ENCODE measurements around the gene NOSIP.

Gene NOSIP

DNA sequence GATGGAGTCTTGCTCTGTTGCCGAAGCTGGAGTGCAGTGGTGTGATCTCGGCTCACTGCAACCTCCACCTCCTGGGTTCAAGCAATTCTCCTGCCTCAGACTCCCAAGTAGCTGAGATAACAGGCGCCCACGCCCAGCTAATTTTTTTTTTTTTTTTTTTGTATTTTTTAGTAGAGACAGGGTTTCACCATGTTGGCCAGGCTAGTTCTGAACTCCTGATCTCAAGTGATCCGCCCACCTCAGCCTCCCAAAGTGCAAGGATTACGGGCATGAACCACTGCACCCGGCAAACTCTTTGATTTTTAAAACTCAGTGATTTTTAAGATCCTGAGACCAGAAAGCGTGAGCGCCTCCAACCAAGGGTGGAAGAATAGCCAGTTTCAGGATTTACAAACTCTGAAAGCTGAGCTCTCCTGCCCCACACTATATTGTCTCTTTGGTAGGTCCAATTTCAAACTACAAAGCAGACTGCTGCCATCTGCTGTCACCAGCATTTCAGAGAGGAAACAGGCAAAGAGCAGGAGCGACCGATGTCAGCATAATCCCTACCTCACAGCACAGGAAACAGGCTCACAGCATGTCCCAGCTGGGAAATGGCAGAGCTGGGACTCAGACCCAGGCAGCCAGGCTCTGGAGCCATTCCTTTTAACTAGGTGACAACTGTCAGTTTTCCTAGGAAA is 9.2 kb downstream of the NOSIP start:
- TF ChIP-seq GATA3 (IDR thresholded peaks at IDR 0.05; ENCODE audit: low read depth, low read length) (no peak), GATA2 (IDR thresholded peaks at IDR 0.05; ENCODE audit: low read depth, low read length) (no peak)

DNA sequence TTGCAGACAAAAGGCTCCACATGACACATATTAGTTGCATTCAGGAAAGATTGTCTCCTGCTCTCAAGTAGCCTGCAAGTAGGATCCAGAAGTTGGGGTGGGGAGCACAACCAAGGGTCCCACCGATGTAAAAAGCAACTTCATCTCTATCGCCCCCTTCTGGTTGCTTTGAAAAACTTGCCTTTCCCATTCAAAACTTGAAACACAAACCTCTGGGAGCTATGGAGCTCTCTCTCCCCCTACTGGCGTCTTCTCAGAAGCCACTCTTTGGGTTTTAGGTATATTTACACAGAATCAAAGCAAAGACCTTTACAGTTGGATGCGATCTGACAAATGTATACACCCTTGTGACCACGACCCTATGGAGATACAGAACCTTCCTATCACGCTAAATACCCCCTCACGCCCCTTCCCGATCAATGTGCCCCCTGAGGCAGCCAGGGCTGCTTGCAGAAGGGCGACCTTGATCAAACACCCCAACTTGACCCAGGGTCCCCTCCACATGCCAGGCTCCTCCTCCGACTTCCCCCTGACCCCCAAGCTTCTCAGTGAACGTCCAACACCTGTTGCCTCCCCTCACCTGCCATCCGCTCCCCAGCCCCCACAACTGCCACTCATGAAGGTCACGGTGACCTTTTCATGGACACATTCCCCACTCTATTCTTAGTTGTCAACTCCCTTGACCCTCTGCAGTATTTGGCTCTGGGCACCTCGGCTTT is 10.1 kb downstream of the NOSIP start:
- no peak for TF ChIP-seq GATA2 (IDR thresholded peaks at IDR 0.05; ENCODE audit: low read depth, low read length)
- TF ChIP-seq GATA3 (IDR thresholded peaks at IDR 0.05; ENCODE audit: low read depth, low read length) = no peak

GRCh38 chr19:49567861-49568441 is 12.4 kb downstream of the NOSIP start:
- no peak for TF ChIP-seq GATA3 (IDR thresholded peaks at IDR 0.05; ENCODE audit: low read depth, low read length)
- TF ChIP-seq GATA2 (IDR thresholded peaks at IDR 0.05; ENCODE audit: low read depth, low read length) = no peak

GRCh38 chr19:49566302-49566701 is 14.1 kb downstream of the NOSIP start:
- TF ChIP-seq GATA3 (IDR thresholded peaks at IDR 0.05; ENCODE audit: low read depth, low read length) (no peak), GATA2 (IDR thresholded peaks at IDR 0.05; ENCODE audit: low read depth, low read length) (no peak)

- TF ChIP-seq GATA2 (IDR thresholded peaks at IDR 0.05; ENCODE audit: low read depth, low read length) = no peak
- no peak for TF ChIP-seq GATA3 (IDR thresholded peaks at IDR 0.05; ENCODE audit: low read depth, low read length)
Observed at GRCh38 chr19:49565261-49565660, 15.1 kb downstream of the NOSIP start.

DNA sequence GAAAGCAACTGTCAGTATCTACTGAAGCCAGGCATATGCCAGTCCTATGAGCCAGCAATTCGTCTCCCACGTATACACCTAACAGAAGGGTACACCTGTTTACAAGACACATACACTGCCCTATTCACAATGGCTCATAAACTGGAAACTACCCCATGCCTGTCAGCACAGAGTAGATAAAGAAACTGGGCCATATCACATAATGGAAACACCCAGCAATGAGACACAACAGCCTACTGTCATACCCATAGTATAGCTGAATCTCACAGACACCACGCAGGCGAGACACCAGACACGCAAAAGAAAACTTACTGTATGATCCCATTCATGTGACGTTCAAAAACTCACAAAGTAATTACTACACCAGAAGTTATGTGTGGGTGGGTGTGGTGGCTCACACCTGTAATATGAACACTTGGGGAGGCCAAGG is 15.7 kb downstream of the NOSIP start:
- no peak for TF ChIP-seq GATA3 (IDR thresholded peaks at IDR 0.05; ENCODE audit: low read depth, low read length)
- TF ChIP-seq GATA2 (IDR thresholded peaks at IDR 0.05; ENCODE audit: low read depth, low read length) = no peak

DNA sequence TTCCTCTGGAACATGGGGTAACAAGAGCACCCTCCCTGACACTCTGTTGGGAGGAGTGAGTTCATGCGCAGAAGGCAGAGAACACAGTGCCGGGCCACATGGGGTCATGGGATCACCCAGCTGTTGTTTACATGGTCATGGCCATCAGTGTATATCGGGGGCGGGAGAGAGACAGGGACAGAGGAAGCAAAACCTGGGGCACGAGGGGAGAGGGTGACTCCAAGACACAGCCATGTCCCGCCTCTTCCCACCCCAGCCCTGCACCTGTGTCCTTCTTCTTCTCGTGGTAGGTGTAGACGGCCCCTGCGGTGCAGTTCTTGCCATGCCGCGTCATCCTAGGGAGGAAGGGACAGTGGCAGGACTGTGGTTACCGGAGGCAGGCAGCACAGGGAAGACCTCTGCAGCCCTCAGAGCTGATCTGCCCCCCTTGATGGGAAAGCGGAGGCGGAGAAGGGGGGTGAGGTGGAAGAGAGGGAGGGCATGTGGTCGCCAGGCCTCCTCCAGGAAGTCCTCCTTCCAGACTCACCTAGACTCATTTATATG is 19.9 kb downstream of the NOSIP start:
- TF ChIP-seq GATA2 (IDR thresholded peaks at IDR 0.05; ENCODE audit: low read depth, low read length) (no peak), GATA3 (IDR thresholded peaks at IDR 0.05; ENCODE audit: low read depth, low read length) (no peak)

GRCh38 chr19:49559928-49560327 is 20.4 kb downstream of the NOSIP start:
- TF ChIP-seq GATA3 (IDR thresholded peaks at IDR 0.05; ENCODE audit: low read depth, low read length) = no peak

DNA sequence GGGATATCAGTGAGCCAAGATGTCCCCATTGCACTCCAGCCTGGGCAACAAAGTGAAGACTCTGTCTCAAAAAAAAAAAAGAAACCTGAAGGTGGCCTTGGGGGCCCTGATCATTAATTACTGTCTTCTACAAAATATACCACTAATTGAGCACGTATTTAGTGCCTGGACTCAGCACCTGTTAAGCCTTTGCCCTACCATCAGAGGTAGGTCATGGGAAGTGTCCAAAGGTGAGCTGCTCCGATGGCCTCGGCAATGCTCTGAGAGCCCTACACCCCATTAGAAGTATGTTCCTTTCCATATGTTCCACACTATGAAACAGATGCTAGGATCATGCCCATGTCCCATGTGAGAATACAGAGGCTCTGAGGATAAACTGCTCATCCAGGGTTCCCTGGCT is 20.9 kb downstream of the NOSIP start:
- TF ChIP-seq GATA3 (IDR thresholded peaks at IDR 0.05; ENCODE audit: low read depth, low read length) = no peak
- TF ChIP-seq GATA2 (IDR thresholded peaks at IDR 0.05; ENCODE audit: low read depth, low read length) = no peak

GRCh38 chr19:49558591-49558990 is 21.8 kb downstream of the NOSIP start:
- TF ChIP-seq GATA2 (IDR thresholded peaks at IDR 0.05; ENCODE audit: low read depth, low read length) = no peak
- TF ChIP-seq GATA3 (IDR thresholded peaks at IDR 0.05; ENCODE audit: low read depth, low read length) = no peak

- TF ChIP-seq GATA3 (IDR thresholded peaks at IDR 0.05; ENCODE audit: low read depth, low read length) = no peak
- no peak for TF ChIP-seq GATA2 (IDR thresholded peaks at IDR 0.05; ENCODE audit: low read depth, low read length)
Observed at GRCh38 chr19:49557641-49558325, 22.6 kb downstream of the NOSIP start.

DNA sequence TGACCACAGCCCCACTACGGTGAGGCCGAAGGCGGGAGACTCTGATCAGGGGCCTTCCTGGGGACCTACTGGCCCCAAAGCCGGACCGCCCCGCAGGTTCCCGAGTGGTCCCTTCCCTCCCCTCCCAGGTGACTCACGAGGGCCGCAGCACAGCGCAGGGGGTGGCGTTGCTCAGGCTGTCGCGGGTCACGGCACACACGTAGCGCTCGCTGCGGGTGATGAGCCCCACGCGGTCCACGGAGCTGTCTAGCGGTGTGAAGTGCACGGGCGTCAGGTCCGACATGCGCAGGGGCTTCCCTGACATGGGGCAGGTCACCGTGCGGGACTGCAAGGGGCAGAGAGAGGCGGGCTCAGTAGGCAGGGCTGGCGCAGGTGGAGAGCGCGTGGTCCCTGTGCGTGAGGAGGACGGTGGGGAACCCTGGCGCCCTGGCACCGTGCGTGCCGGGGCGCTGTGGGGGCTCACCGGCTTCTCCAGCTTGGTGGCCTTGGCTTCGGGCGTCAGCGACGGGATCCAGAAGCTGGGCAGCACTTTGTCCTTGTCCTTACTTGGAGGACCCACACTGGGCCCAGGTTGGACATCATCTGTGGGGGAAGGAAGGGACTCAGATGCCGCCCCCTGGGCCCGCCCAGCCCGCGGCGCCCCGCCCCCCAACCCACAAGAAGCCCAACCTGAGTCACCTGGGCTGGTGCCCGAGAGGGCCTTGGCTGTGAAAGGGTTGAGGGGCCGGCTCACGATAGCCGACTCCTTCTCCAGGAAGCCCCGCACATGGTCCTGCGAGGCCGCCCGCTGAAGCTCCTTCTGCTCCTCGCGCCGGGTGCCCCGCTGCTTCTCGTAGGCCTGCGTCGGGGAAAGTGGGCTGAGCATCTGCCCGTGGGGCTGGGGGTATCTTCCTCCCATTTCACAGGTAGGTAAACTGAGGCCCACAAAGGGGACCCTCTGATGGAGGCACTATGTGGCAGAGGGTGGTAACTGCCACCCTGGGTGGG is 23.7 kb downstream of the NOSIP start:
- TF ChIP-seq GATA2 (IDR thresholded peaks at IDR 0.05; ENCODE audit: low read depth, low read length) (no peak), GATA3 (IDR thresholded peaks at IDR 0.05; ENCODE audit: low read depth, low read length) (no peak)

All from SH-SY5Y (cell line).